Calu3 (cell line): ENCODE measurements around the gene RFLNA. TPM values are rescaled to one million over a fixed set of nuclear protein-coding genes. Genes with fewer than 3 reads are reported as not detected.

Experiments
- BruUV-seq: library from RNA; stranded (reverse); fragments of 400-500 nt; replicated peaks from 2 replicates; lab custom pipeline; 2021; lab: Mats Ljungman, UMichigan
- CTCF ChIA-PET: fragments of 300-600 bp; sonication (Branson Sonifier 250); formaldehyde crosslinking; loops from one replicate; lab custom pipeline; 2022; ENCODE audit warnings: antibody characterized with exemption; lab: Charles Lee
- DNase-seq: peaks from one replicate; pipeline ENCODE4 v3.0.0; 2022
- H3K27ac Mint-ChIP-seq: one replicate; pipeline ENCODE4 v1.8.0; 2022; ENCODE audit warnings: mixed read lengths; ENCODE audit not compliant: unreplicated experiment
- H3K27me3 Mint-ChIP-seq: one replicate; pipeline ENCODE4 v1.8.0; 2022; ENCODE audit warnings: mixed read lengths; ENCODE audit not compliant: unreplicated experiment
- H3K36me3 Mint-ChIP-seq: one replicate; pipeline ENCODE4 v1.8.0; 2022; ENCODE audit warnings: mild to moderate bottlenecking, moderate library complexity, mixed read lengths; ENCODE audit not compliant: insufficient read depth, unreplicated experiment
- H3K4me1 Mint-ChIP-seq: one replicate; pipeline ENCODE4 v1.8.0; 2022; ENCODE audit warnings: mild to moderate bottlenecking, low read depth, mixed read lengths; ENCODE audit not compliant: unreplicated experiment
- H3K4me3 Mint-ChIP-seq: one replicate; pipeline ENCODE4 v1.8.0; 2022; ENCODE audit warnings: mild to moderate bottlenecking, low read depth, moderate library complexity, mixed read lengths; ENCODE audit not compliant: unreplicated experiment
- H3K9me3 Mint-ChIP-seq: one replicate; pipeline ENCODE4 v1.8.0; 2022; ENCODE audit warnings: low read depth, mixed read lengths; ENCODE audit not compliant: unreplicated experiment
- intact Hi-C: fragments of 100-400 bp; cut with micrococcal nuclease; formaldehyde crosslinking; loops from one replicate; pipeline ENCODE4 v1.10.0; 2022; ENCODE audit not compliant: unreplicated experiment
- total RNA-seq: library from RNA; stranded (reverse); gene quantifications from 2 replicates; pipeline ENCODE4 v1.2.3, GENCODE V29; 2022
- TF ChIP-seq, protein P1 (sequence below): fragments of 200-600 bp; IDR thresholded peaks from one replicate; pipeline ENCODE4 v1.8.0; 2022; ENCODE audit warnings: antibody characterized with exemption; ENCODE audit not compliant: unreplicated experiment

Gene RFLNA
- total RNA-seq, 1 experiment from 2014 or later: not detected

- intact Hi-C loops: no loop called here
- no peak overlapping the region for H3K27ac Mint-ChIP-seq
- peaks cover 61% of the 10 kb centered on the region for H3K36me3 Mint-ChIP-seq
These were observed 63.7 kb downstream of the RFLNA start for GRCh38 chr12:124358572-124358971.

GRCh38 chr12:124359671-124360581, 65.0 kb downstream of the RFLNA start:
- intact Hi-C loops: no loop called here
- CTCF ChIA-PET: no interaction called here
- no peak overlapping the region for H3K27ac Mint-ChIP-seq

More at GRCh38 chr12:124358572-124358971, 63.7 kb downstream of the RFLNA start:
- H3K9me3 Mint-ChIP-seq: no peaks in the 10 kb centered on the region
- H3K4me3 Mint-ChIP-seq: no peak overlapping the region
- BruUV-seq: no TSS peak
- CTCF ChIA-PET: no interaction called here
- TF ChIP-seq, protein P1, sequence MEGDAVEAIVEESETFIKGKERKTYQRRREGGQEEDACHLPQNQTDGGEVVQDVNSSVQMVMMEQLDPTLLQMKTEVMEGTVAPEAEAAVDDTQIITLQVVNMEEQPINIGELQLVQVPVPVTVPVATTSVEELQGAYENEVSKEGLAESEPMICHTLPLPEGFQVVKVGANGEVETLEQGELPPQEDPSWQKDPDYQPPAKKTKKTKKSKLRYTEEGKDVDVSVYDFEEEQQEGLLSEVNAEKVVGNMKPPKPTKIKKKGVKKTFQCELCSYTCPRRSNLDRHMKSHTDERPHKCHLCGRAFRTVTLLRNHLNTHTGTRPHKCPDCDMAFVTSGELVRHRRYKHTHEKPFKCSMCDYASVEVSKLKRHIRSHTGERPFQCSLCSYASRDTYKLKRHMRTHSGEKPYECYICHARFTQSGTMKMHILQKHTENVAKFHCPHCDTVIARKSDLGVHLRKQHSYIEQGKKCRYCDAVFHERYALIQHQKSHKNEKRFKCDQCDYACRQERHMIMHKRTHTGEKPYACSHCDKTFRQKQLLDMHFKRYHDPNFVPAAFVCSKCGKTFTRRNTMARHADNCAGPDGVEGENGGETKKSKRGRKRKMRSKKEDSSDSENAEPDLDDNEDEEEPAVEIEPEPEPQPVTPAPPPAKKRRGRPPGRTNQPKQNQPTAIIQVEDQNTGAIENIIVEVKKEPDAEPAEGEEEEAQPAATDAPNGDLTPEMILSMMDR: no peak
- no peak for DNase-seq
- H3K4me1 Mint-ChIP-seq: peaks cover 6% of the 10 kb centered on the region
- no peaks in the 10 kb centered on the region for H3K27me3 Mint-ChIP-seq

GRCh38 chr12:124361074-124361970, 66.4 kb downstream of the RFLNA start:
- H3K27ac Mint-ChIP-seq: no peak overlapping the region
- TF ChIP-seq, protein P1: no peak
- CTCF ChIA-PET: no interaction called here
- H3K4me1 Mint-ChIP-seq: no peaks in the 10 kb centered on the region
- H3K9me3 Mint-ChIP-seq: no peaks in the 10 kb centered on the region
- BruUV-seq: no TSS peak
- H3K4me3 Mint-ChIP-seq: no peak overlapping the region
- intact Hi-C loops: no loop called here
- no peak for DNase-seq
- no peaks in the 10 kb centered on the region for H3K27me3 Mint-ChIP-seq
- H3K36me3 Mint-ChIP-seq: peaks cover 60% of the 10 kb centered on the region

More at GRCh38 chr12:124359671-124360581, 65.0 kb downstream of the RFLNA start:
- no peaks in the 10 kb centered on the region for H3K4me1 Mint-ChIP-seq
- H3K36me3 Mint-ChIP-seq: peaks cover 64% of the 10 kb centered on the region
- DNase-seq: no peak
- no peak overlapping the region for H3K4me3 Mint-ChIP-seq
- no peaks in the 10 kb centered on the region for H3K9me3 Mint-ChIP-seq
- no TSS peak for BruUV-seq
- H3K27me3 Mint-ChIP-seq: no peaks in the 10 kb centered on the region
- TF ChIP-seq, protein P1: no peak

- Mint-ChIP-seq H3K27ac (no peak overlapping the region), H3K4me1 (no peaks in the 10 kb centered on the region), H3K36me3 (peaks cover 53% of the 10 kb centered on the region), H3K4me3 (no peak overlapping the region), H3K9me3 (no peaks in the 10 kb centered on the region), H3K27me3 (no peaks in the 10 kb centered on the region)
- BruUV-seq: no TSS peak
- DNase-seq: no peak
- CTCF ChIA-PET: no interaction called here
- intact Hi-C loops: no loop called here
- TF ChIP-seq, protein P1: no peak
These were observed 67.1 kb downstream of the RFLNA start for GRCh38 chr12:124361996-124362395.
